Stimulated activated naive CD8-positive, alpha-beta T cell treated with anti-CD3 and anti-CD28 coated beads, Interleukin-15, Interleukin-2, amounts not matched to agents 100 ng/mL and 50 ng/mL, for 24 hours (primary cell): ENCODE data around the gene NOTCH1.

ENCODE experiments used
- H3K27ac Mint-ChIP-seq: one replicate; pipeline ENCODE4 v1.8.0; 2021; ENCODE audit warnings: mild to moderate bottlenecking, mixed read lengths
- H3K27me3 Mint-ChIP-seq: one replicate; pipeline ENCODE4 v1.8.0; 2021; ENCODE audit warnings: mixed read lengths
- H3K36me3 Mint-ChIP-seq: one replicate; pipeline ENCODE4 v1.8.0; 2021; ENCODE audit warnings: low read depth, mixed read lengths
- H3K4me1 Mint-ChIP-seq: one replicate; pipeline ENCODE4 v1.8.0; 2021; ENCODE audit warnings: low read depth, mixed read lengths
- H3K4me3 Mint-ChIP-seq: one replicate; pipeline ENCODE4 v1.8.0; 2021; ENCODE audit warnings: mild to moderate bottlenecking, mixed read lengths
- H3K9me3 Mint-ChIP-seq: one replicate; pipeline ENCODE4 v1.8.0; 2021; ENCODE audit warnings: mixed read lengths

NOTCH1 gene

GRCh38 chr9:136570916-136571315, 25.1 kb upstream of the NOTCH1 start:
- Mint-ChIP-seq H3K27ac (no peak overlapping the region), H3K9me3 (no peaks in the 10 kb centered on the region), H3K36me3 (no peaks in the 10 kb centered on the region), H3K4me1 (no peaks in the 10 kb centered on the region), H3K27me3 (no peaks in the 10 kb centered on the region), H3K4me3 (no peak overlapping the region)

GRCh38 chr9:136570191-136570845, 24.5 kb upstream of the NOTCH1 start:
- no peak overlapping the region for H3K27ac Mint-ChIP-seq
- H3K9me3 Mint-ChIP-seq = no peaks in the 10 kb centered on the region
- no peak overlapping the region for H3K4me3 Mint-ChIP-seq

GRCh38 chr9:136569526-136570148, 23.8 kb upstream of the NOTCH1 start:
- Mint-ChIP-seq H3K27ac (peak overlapping the region; percentile 36), H3K4me3 (no peak overlapping the region), H3K27me3 (no peaks in the 10 kb centered on the region)

More at GRCh38 chr9:136570191-136570845, 24.5 kb upstream of the NOTCH1 start:
- H3K4me1 Mint-ChIP-seq = no peaks in the 10 kb centered on the region
- H3K27me3 Mint-ChIP-seq = no peaks in the 10 kb centered on the region
- no peaks in the 10 kb centered on the region for H3K36me3 Mint-ChIP-seq

GRCh38 chr9:136568288-136569081, 22.6 kb upstream of the NOTCH1 start:
- H3K27ac Mint-ChIP-seq = no peak overlapping the region
- no peaks in the 10 kb centered on the region for H3K36me3 Mint-ChIP-seq
- H3K9me3 Mint-ChIP-seq = no peaks in the 10 kb centered on the region
- no peaks in the 10 kb centered on the region for H3K4me1 Mint-ChIP-seq
- no peaks in the 10 kb centered on the region for H3K27me3 Mint-ChIP-seq
- no peak overlapping the region for H3K4me3 Mint-ChIP-seq

More at GRCh38 chr9:136569526-136570148, 23.8 kb upstream of the NOTCH1 start:
- H3K9me3 Mint-ChIP-seq = no peaks in the 10 kb centered on the region
- H3K4me1 Mint-ChIP-seq = no peaks in the 10 kb centered on the region
- H3K36me3 Mint-ChIP-seq = no peaks in the 10 kb centered on the region

- no peaks in the 10 kb centered on the region for H3K36me3 Mint-ChIP-seq
- H3K27me3 Mint-ChIP-seq = no peaks in the 10 kb centered on the region
- no peak overlapping the region for H3K4me3 Mint-ChIP-seq
- no peaks in the 10 kb centered on the region for H3K9me3 Mint-ChIP-seq
- no peaks in the 10 kb centered on the region for H3K4me1 Mint-ChIP-seq
- H3K27ac Mint-ChIP-seq = no peak overlapping the region
These were observed 21.9 kb upstream of the NOTCH1 start for GRCh38 chr9:136567651-136568287.

GRCh38 chr9:136566901-136567300, 21.1 kb upstream of the NOTCH1 start:
- Mint-ChIP-seq H3K4me1 (no peaks in the 10 kb centered on the region), H3K27ac (no peak overlapping the region), H3K4me3 (no peak overlapping the region), H3K36me3 (no peaks in the 10 kb centered on the region), H3K9me3 (no peaks in the 10 kb centered on the region), H3K27me3 (no peaks in the 10 kb centered on the region)

- no peaks in the 10 kb centered on the region for H3K9me3 Mint-ChIP-seq
- no peak overlapping the region for H3K27ac Mint-ChIP-seq
- H3K4me1 Mint-ChIP-seq = no peaks in the 10 kb centered on the region
- H3K4me3 Mint-ChIP-seq = no peak overlapping the region
- no peaks in the 10 kb centered on the region for H3K36me3 Mint-ChIP-seq
- H3K27me3 Mint-ChIP-seq = no peaks in the 10 kb centered on the region
These were observed 20.7 kb upstream of the NOTCH1 start for GRCh38 chr9:136566553-136566895.

- H3K27me3 Mint-ChIP-seq = no peaks in the 10 kb centered on the region
- no peak overlapping the region for H3K27ac Mint-ChIP-seq
- no peak overlapping the region for H3K4me3 Mint-ChIP-seq
- no peaks in the 10 kb centered on the region for H3K4me1 Mint-ChIP-seq
- no peaks in the 10 kb centered on the region for H3K36me3 Mint-ChIP-seq
- H3K9me3 Mint-ChIP-seq = no peaks in the 10 kb centered on the region
These were observed 20.1 kb upstream of the NOTCH1 start for GRCh38 chr9:136565715-136566552.

- no peaks in the 10 kb centered on the region for H3K4me1 Mint-ChIP-seq
- H3K27me3 Mint-ChIP-seq = no peaks in the 10 kb centered on the region
- peaks cover 6% of the 10 kb centered on the region for H3K9me3 Mint-ChIP-seq
- H3K36me3 Mint-ChIP-seq = no peaks in the 10 kb centered on the region
- H3K4me3 Mint-ChIP-seq = no peak overlapping the region
- H3K27ac Mint-ChIP-seq = no peak overlapping the region
These were observed 19.4 kb upstream of the NOTCH1 start for GRCh38 chr9:136565086-136565714.

- H3K27me3 Mint-ChIP-seq = no peaks in the 10 kb centered on the region
- H3K9me3 Mint-ChIP-seq = peaks cover 10% of the 10 kb centered on the region
- no peaks in the 10 kb centered on the region for H3K4me1 Mint-ChIP-seq
- no peak overlapping the region for H3K4me3 Mint-ChIP-seq
- no peak overlapping the region for H3K27ac Mint-ChIP-seq
- no peaks in the 10 kb centered on the region for H3K36me3 Mint-ChIP-seq
These were observed 18.6 kb upstream of the NOTCH1 start for GRCh38 chr9:136564379-136564988.

- H3K4me1 Mint-ChIP-seq = peaks cover 2% of the 10 kb centered on the region
- H3K36me3 Mint-ChIP-seq = peaks cover 2% of the 10 kb centered on the region
- no peaks in the 10 kb centered on the region for H3K27me3 Mint-ChIP-seq
- no peak overlapping the region for H3K27ac Mint-ChIP-seq
- no peak overlapping the region for H3K4me3 Mint-ChIP-seq
- H3K9me3 Mint-ChIP-seq = peaks cover 14% of the 10 kb centered on the region
These were observed 17.9 kb upstream of the NOTCH1 start for GRCh38 chr9:136563646-136564325.

- Mint-ChIP-seq H3K27me3 (no peaks in the 10 kb centered on the region), H3K4me3 (no peak overlapping the region), H3K9me3 (peaks cover 17% of the 10 kb centered on the region), H3K27ac (no peak overlapping the region), H3K4me1 (peaks cover 11% of the 10 kb centered on the region), H3K36me3 (peaks cover 3% of the 10 kb centered on the region)
These were observed 17.1 kb upstream of the NOTCH1 start for GRCh38 chr9:136562746-136563495.

- Mint-ChIP-seq H3K4me1 (peaks cover 11% of the 10 kb centered on the region), H3K27ac (no peak overlapping the region), H3K36me3 (peaks cover 3% of the 10 kb centered on the region), H3K9me3 (peaks cover 17% of the 10 kb centered on the region), H3K27me3 (no peaks in the 10 kb centered on the region), H3K4me3 (no peak overlapping the region)
These were observed 15.9 kb upstream of the NOTCH1 start for GRCh38 chr9:136561779-136562178.
